Rectal smooth muscle tissue (tissue), 1 donor: Measurements from ENCODE around the gene VAV2.

Experiments used
- H3K27ac ChIP-seq: one replicate; pipeline ENCODE4 v1.7.0; 2013; ENCODE audit warnings: low read depth, low read length, inconsistent platforms
- H3K27me3 ChIP-seq: one replicate; pipeline ENCODE4 v1.7.0; 2013; ENCODE audit warnings: low read length; ENCODE audit not compliant: control insufficient read depth, insufficient read depth
- H3K36me3 ChIP-seq: one replicate; pipeline ENCODE4 v1.7.0; 2013; ENCODE audit warnings: low read length; ENCODE audit not compliant: control insufficient read depth, insufficient read depth
- H3K4me1 ChIP-seq: one replicate; pipeline ENCODE4 v1.7.0; 2013; ENCODE audit warnings: low read length; ENCODE audit not compliant: control insufficient read depth, insufficient read depth
- H3K4me3 ChIP-seq: one replicate; pipeline ENCODE4 v1.7.0; 2013; ENCODE audit warnings: low read length
- H3K9ac ChIP-seq: one replicate; pipeline ENCODE4 v1.7.0; 2013; ENCODE audit warnings: low read length

VAV2 gene

DNA sequence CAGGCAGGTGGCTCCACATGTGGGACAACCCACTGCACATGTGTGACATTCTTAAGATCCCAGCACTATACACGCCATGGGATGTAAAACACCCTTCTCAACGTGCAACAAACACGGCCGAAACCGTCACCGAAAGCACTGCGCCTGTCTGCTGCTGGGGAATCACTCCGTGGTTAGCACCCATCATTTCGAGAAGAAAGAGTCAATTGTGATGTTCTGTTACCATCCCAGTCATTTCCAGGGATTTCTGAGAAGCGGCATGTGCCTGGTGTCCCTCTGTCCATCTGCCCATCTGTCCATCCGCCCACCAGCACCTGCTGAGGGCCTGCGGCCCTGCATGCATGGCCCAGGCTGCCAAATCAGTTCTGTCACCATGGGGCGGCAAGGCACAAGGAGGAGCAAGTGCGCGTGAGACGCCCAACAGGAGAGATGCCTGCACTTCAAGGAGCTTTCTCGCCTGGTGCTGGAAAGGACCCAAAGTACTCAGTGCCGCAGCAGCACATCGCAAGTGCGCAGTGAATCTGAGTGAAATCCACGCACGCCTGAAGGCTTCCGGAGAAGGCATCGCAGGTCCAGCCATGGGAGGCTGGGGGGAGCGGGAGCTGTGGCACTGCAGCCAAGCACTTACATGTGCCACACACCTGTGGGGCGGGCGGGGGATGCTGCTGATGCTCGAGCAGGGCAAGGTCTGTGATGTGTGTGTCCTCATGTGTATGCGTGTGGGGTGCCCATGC, 38.0 kb downstream of the VAV2 start:
- H3K27ac ChIP-seq = no peak overlapping the region
- no peak overlapping the region for H3K4me3 ChIP-seq

GRCh38 chr9:133953621-133953975, 38.5 kb downstream of the VAV2 start:
- Histone ChIP-seq H3K27ac (no peak overlapping the region), H3K9ac (no peak overlapping the region)

More for the DNA sequence above, 38.0 kb downstream of the VAV2 start:
- Histone ChIP-seq H3K4me1 (no peaks in the 10 kb centered on the region), H3K36me3 (no peaks in the 10 kb centered on the region), H3K9ac (no peak overlapping the region), H3K27me3 (no peaks in the 10 kb centered on the region)

GRCh38 chr9:133952598-133953550, 39.2 kb downstream of the VAV2 start:
- no peaks in the 10 kb centered on the region for H3K27me3 ChIP-seq
- no peaks in the 10 kb centered on the region for H3K36me3 ChIP-seq
- no peak overlapping the region for H3K4me3 ChIP-seq
- no peak overlapping the region for H3K27ac ChIP-seq
- H3K4me1 ChIP-seq = no peaks in the 10 kb centered on the region
- H3K9ac ChIP-seq = no peak overlapping the region

More at GRCh38 chr9:133953621-133953975, 38.5 kb downstream of the VAV2 start:
- no peaks in the 10 kb centered on the region for H3K4me1 ChIP-seq
- H3K4me3 ChIP-seq = no peak overlapping the region
- H3K27me3 ChIP-seq = no peaks in the 10 kb centered on the region
- no peaks in the 10 kb centered on the region for H3K36me3 ChIP-seq

DNA sequence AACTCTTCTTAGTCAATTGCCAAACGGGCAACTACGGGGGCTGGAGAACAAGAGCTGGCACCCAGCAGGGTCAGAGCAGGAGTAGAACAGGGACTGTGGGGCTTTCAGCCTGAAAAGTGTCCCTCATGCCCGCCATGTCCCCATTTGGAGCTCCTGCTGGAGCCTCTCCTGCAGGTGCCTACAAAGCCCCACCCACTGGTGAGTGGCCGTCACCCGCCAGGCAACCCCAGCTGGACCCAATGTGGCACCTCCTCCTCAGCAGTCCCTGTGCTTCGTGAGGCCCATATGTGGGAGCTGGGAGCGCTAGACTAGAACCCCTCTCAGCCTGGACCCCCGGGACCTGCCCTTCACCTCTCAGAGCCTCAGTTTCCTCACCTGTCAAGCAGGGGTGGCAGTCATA, 40.9 kb downstream of the VAV2 start:
- no peaks in the 10 kb centered on the region for H3K4me1 ChIP-seq
- H3K4me3 ChIP-seq = peak overlapping the region; percentile 41
- H3K36me3 ChIP-seq = no peaks in the 10 kb centered on the region
- no peaks in the 10 kb centered on the region for H3K27me3 ChIP-seq
- no peak overlapping the region for H3K9ac ChIP-seq
- no peak overlapping the region for H3K27ac ChIP-seq

GRCh38 chr9:133950629-133951111, 41.5 kb downstream of the VAV2 start:
- H3K4me3 ChIP-seq = peak overlapping the region; percentile 41
- H3K27me3 ChIP-seq = no peaks in the 10 kb centered on the region
- H3K9ac ChIP-seq = no peak overlapping the region
- no peak overlapping the region for H3K27ac ChIP-seq
- no peaks in the 10 kb centered on the region for H3K4me1 ChIP-seq
- H3K36me3 ChIP-seq = no peaks in the 10 kb centered on the region

DNA sequence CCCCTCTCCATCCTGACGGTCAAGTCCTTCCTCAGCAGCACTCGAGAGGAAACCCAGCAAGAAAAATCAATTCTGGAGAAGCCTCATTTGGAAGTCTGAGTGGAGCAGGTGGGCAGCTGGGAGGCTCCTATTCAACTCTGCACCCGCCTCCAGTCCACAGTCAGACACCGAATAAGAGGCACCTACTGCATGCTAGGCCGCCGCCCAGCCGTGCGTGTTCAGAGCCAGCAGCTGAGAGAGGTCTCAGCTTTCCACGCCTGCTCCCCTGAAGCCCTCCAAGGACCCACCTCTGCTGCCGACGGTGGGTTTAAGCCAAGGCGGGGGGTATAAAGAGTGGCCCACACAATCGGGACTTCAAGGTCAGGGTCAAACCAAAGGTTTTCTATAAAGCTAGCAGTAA, 41.9 kb downstream of the VAV2 start:
- Histone ChIP-seq H3K27ac (no peak overlapping the region), H3K4me3 (no peak overlapping the region), H3K27me3 (no peaks in the 10 kb centered on the region), H3K36me3 (no peaks in the 10 kb centered on the region), H3K4me1 (no peaks in the 10 kb centered on the region), H3K9ac (no peak overlapping the region)

DNA sequence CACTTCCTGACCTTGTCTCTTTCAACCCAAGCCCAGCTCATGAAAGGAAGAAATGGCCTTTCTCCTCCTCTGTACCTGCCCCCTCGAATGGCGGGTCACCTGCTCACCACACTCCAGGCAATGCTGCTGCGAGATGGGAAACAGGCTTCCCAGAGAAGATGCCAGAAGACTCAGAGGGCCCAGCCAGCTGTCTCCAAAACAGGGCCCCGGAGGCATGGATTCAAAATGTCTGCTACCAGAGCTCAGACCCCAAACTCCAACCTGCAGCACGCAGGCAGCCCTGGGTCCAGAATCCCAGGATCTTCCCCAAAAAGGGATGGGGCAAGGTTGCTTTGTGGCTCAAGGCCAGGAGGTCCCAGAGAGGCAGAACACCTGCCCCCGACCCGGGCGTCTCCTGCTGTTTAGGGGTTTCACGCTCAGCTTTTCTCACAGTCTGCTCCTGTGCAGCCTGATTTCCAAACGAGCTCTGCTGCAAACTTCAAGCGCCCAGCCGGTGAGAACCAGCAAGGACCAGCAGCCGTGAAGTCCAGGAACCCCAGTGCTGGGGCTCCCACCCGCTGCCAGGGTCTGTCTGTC, 42.5 kb downstream of the VAV2 start:
- H3K27me3 ChIP-seq = no peaks in the 10 kb centered on the region
- no peak overlapping the region for H3K9ac ChIP-seq
- H3K27ac ChIP-seq = no peak overlapping the region
- H3K36me3 ChIP-seq = no peaks in the 10 kb centered on the region
- no peaks in the 10 kb centered on the region for H3K4me1 ChIP-seq
- H3K4me3 ChIP-seq = no peak overlapping the region

DNA sequence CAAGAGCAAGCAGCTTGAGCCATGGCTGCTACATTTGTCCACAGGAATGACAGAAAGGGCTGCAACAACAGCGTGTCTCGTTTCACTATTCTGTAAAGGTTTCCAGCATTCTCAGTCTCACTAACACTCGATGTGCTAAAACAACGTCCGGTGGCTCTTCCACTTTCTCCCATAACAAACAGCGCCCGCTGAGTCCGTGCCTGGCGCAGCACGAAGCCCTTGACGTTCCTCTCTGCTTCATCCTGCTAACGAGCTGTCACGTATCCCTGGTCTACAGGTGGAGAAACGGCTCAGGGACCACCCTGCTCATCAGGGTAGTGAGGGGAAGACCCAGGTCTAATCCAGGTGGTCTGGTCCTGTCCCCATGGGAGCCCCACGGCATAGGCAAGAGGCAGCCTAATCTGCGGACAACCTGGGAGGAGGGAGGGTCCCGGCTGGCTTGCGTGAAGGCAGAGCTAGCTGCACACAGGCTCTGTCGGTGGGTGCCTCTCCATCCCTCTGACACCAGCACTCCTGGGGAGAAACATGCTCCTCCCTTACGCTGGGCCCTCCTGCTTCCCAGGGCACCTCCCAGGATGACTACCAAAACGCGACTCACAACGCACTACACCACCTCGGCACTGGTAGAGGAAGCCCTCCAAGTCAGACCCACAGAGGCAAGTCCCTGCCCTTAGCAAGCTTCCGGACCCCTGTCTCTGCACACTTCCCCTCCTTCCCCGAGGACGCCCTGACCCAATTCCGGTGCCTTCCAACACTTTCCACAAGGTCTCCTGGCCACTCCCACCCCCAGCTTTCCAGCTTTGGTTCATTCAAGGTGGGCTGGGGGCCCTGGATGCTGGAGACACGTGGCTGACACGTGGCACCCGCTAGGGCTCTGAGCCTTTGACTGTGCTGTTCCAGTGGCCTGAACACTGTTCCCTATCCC, 43.3 kb downstream of the VAV2 start:
- Histone ChIP-seq H3K4me3 (no peak overlapping the region), H3K27me3 (no peaks in the 10 kb centered on the region), H3K36me3 (no peaks in the 10 kb centered on the region), H3K9ac (no peak overlapping the region), H3K4me1 (no peaks in the 10 kb centered on the region), H3K27ac (no peak overlapping the region)

DNA sequence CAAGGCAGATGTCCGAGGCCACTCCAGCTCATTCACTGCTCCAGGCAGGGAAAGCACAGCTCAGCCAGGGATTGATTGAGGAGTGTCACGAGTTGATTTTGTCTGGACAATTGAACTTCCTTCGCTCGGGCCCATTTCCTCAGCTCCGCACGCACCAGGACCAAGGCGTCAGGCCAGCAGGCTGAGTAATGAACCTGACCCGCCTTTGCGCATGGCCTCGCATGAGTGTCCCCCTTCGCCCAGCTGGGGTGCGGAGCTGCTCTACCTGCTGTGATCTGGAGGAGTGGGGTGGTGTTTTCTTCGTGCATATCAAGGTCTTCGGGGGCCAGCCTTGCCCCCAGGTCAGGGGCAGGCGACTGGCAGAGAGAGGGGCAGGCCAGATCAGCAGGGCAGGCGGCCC, 44.0 kb downstream of the VAV2 start:
- no peaks in the 10 kb centered on the region for H3K4me1 ChIP-seq
- no peaks in the 10 kb centered on the region for H3K36me3 ChIP-seq
- no peaks in the 10 kb centered on the region for H3K27me3 ChIP-seq
- no peak overlapping the region for H3K4me3 ChIP-seq
- H3K9ac ChIP-seq = no peak overlapping the region
- H3K27ac ChIP-seq = no peak overlapping the region

DNA sequence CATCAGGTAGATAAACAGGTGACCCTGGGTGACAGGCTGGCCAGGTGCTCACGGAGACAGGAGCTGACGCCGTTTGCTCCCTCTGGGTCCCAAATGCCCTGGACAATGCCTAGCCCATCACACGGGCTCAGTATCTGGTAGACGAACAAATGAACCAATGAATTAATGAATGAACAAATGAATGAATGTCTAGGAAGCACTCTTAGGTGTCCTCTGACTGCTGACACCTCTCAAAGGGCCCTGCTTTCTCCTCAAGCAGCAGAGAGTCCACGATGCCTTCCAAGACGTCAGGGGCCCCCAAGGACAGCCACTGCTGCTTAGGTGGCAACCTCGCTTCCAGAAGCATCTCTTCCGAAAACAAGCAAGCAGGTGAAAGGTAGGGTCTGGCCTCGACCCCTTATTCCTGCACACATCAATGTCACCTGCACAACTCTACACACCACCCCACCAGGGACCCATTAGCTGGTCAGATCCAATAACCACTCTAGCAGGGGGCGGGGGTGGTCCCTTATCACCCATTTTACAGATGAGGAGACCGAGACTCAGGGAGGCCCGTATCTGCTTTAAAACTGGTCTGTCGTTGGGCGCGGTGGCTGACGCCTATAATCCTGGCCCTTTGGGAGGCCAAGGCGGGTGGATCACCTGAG, 45.2 kb downstream of the VAV2 start:
- Histone ChIP-seq H3K4me3 (no peak overlapping the region), H3K36me3 (no peaks in the 10 kb centered on the region), H3K4me1 (no peaks in the 10 kb centered on the region), H3K27me3 (no peaks in the 10 kb centered on the region), H3K27ac (no peak overlapping the region), H3K9ac (no peak overlapping the region)

DNA sequence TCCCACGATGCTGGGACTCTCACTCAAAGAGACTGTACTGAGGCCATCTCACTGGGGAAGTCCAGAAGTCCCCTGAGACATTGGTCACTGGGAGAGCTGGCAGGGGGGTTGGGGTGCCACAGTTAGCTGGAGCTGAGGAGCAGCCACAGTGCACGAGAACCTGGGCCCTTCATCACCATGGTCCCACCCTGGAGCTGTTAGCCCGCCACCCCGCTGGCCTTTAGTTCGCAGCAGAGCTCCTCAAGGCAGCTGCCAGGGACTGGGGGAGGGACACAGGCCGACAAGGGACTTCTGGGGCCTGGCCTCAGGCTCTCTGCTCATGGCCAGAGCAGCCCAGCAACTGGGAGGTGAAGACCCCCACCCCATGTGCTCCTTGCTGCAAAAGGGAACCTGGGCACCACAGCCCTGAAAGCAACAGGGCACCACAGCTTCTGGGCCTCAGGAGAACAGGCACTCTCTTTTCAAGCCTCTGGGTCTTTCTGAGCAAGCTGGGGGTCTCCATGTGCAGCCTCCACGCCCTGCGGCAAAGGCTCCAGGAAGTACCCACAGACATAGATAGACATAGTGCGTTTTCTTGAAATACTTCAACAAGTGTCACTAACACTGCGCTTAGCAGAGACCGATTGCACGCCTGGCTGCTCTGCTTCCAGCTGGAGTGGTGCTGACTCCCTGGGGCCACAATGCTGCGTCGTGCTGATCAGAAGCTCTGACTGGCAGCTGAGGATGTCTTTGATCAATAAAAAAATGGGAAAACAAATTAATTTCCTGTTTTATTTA, 46.0 kb downstream of the VAV2 start:
- H3K27ac ChIP-seq = no peak overlapping the region
- H3K9ac ChIP-seq = no peak overlapping the region
- H3K4me1 ChIP-seq = no peaks in the 10 kb centered on the region
- no peak overlapping the region for H3K4me3 ChIP-seq
- no peaks in the 10 kb centered on the region for H3K27me3 ChIP-seq
- no peaks in the 10 kb centered on the region for H3K36me3 ChIP-seq
